Measurements from ENCODE around the gene DAAM1.

The DAAM1 gene

GRCh38 chr14:59188461-59189090 is at the start of gene DAAM1:
Gene DAAM1 (plus strand): TSS chr14:59188667. CDS start chr14:59263478, 74,811 bp downstream.
- TF ChIP-seq CTCF (IDR thresholded peaks at IDR 0.05; ENCODE audit: low read length, missing control alignments): no peak
- DNase-seq (ENCODE audit: low read depth): peak; percentile 99
- peak within 1 kb of the TSS; percentile 91 for H3K4me3 ChIP-seq (replicated peaks; ENCODE audit: low read depth, low read length)

- TF ChIP-seq CTCF (IDR thresholded peaks at IDR 0.05; ENCODE audit: low read length, missing control alignments): no peak
- H3K4me3 ChIP-seq (replicated peaks; ENCODE audit: low read depth, low read length): no peak overlapping the region
- no peak for DNase-seq (ENCODE audit: low read depth)
These were observed 49.1 kb upstream of the DAAM1 start for GRCh38 chr14:59139324-59139723.

GRCh38 chr14:59140106-59140843 is 48.2 kb upstream of the DAAM1 start:
- DNase-seq (ENCODE audit: low read depth): no peak
- no peak overlapping the region for H3K4me3 ChIP-seq (replicated peaks; ENCODE audit: low read depth, low read length)
- TF ChIP-seq CTCF (IDR thresholded peaks at IDR 0.05; ENCODE audit: low read length, missing control alignments): no peak

GRCh38 chr14:59146484-59146883 is 42.0 kb upstream of the DAAM1 start:
- no peak for DNase-seq (ENCODE audit: low read depth)
- no peak for TF ChIP-seq CTCF (IDR thresholded peaks at IDR 0.05; ENCODE audit: low read length, missing control alignments)
- H3K4me3 ChIP-seq (replicated peaks; ENCODE audit: low read depth, low read length): no peak overlapping the region

- no peak for TF ChIP-seq CTCF (IDR thresholded peaks at IDR 0.05; ENCODE audit: low read length, missing control alignments)
- no peak for DNase-seq (ENCODE audit: low read depth)
- no peak overlapping the region for H3K4me3 ChIP-seq (replicated peaks; ENCODE audit: low read depth, low read length)
These were observed 41.5 kb upstream of the DAAM1 start for GRCh38 chr14:59147007-59147406.

GRCh38 chr14:59148334-59148900 is 40.0 kb upstream of the DAAM1 start:
- TF ChIP-seq CTCF (IDR thresholded peaks at IDR 0.05; ENCODE audit: low read length, missing control alignments): no peak
- no peak overlapping the region for H3K4me3 ChIP-seq (replicated peaks; ENCODE audit: low read depth, low read length)
- DNase-seq (ENCODE audit: low read depth): no peak

Measured in fibroblast of pulmonary artery (primary cell).